ENCODE measurements around the gene SULT1A1.

GRCh38 chr16:28575446-28576109 lies 34.3 kb downstream of the SULT1A1 start:
- TF ChIP-seq CTCF (conservative IDR thresholded peaks at IDR 0.05; ENCODE audit: low read length) (no peak), EZH2phosphoT487 (IDR thresholded peaks at IDR 0.05; ENCODE audit: borderline replicate concordance) (no peak)
